ENCODE measurements around the gene DDAH1.

The DDAH1 gene

DNA sequence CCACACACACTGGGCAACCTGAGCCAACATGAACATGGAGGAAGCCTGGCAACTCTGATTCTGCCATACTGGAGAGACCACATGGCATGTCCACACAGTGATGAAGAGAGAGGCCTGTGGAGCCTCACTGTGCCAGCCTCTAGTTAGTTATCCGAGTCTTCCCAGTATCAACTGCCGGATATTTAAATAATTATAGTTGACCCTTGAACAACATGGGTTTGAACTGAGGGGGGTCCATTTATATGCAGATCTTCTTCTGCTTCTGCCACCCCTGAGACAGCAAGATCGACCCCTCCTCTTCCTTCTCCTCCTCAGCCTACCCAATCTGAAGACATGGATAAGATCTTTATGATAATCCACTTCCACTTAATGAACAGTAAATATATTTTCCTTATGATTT is 27.8 kb downstream of the DDAH1 start:
- no peak for DNase-seq

GRCh38 chr1:85433096-85433495 is 31.9 kb downstream of the DDAH1 start:
- DNase-seq, result no peak

DNA sequence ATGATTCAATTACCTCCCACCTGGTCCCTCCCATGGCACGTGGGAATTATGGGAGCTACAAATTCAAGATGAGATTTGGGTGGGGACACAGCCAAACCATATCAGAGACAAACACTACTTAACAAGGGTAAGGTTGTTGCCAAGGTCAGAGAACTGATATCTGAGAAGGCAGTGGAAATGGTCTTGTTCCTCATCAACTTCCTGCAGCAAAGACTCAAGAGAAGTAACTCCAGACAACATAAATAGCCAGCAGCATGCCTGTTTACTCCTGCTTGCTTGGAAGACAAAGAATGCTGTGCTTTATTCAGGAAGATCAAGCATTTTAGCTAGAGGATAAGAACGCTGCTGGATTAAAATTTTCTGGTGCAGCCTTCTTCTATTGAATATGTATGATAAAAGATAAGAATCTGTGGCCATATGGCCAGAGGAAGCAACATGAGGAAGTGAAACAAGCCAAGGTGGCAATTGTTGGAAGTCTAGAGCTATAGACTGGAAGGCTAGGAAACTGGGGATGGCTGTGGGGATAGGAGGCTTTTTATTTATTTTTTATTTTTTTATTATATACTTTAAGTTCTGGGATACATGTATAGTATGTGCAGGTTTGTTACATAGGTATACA is 36.4 kb downstream of the DDAH1 start:
- DNase-seq, result no peak

- DNase-seq, result no peak
Measured at GRCh38 chr1:85427849-85428248, 37.1 kb downstream of the DDAH1 start.

DNA sequence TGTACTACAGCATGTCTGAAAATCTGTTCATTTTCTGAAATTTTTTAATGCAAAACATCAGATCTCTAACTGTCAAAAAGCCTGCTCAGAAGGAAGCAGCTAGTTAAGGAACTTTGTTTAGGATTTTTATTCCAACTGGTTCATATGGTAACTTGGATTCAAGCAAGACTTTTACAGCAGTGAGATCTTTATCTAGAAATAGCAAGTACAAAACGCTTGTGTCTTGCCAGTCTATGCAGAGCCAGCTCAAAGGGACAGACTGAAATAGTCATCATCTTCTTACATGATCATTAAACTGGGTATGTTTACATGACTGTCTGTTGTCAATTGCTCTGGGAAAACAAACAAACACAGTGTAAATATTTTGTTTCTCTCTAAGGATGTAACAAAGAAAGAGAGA is 37.6 kb downstream of the DDAH1 start:
- no peak for DNase-seq

GRCh38 chr1:85421179-85421578 is 43.8 kb downstream of the DDAH1 start:
- DNase-seq, result no peak

DNA sequence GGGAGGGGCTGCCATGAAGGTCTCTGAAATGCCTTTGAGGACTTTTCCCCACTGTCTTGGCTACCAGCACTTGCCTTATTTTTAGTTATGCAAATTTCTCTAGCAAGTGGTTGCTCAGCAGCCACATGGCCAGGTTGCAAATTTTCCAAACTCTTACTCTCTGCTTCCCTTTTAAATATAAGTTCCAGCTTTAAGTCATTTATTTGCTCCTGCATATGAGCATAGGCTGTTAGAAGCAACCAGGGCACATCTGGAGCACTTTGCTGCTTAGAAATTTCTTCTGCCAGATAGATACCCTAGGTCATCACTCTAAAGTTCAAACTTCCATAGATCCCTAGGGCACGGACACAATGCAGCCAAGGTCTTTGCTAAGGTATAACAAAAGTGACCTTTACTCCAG is 44.8 kb downstream of the DDAH1 start:
- no peak for DNase-seq

DNA sequence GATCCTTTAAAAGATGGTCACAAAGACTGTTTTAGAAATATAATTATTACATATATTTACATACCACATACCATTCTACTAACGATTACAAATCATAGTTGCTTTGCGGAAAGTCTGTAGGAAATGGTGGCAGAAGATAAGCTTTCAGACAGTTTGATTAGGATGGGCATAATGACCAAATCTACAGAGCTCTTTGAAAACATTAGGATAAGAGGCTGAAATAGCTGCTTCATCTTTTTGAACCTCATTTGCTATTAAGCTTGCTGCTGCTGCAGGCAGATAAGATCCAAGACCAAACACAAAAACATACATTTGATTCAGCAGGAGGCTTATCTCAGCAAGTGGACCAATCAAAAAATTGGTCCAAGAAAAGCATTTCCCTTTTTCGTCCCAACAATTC is 47.1 kb downstream of the DDAH1 start:
- no peak for DNase-seq

- no peak for DNase-seq
Measured at GRCh38 chr1:85417017-85417416, 47.9 kb downstream of the DDAH1 start.

- no peak for DNase-seq
Measured at GRCh38 chr1:85413169-85413568, 51.8 kb downstream of the DDAH1 start.

GRCh38 chr1:85411567-85412305 is 53.2 kb downstream of the DDAH1 start:
- no peak for DNase-seq

- DNase-seq, result no peak
Measured at GRCh38 chr1:85409516-85409915, 55.4 kb downstream of the DDAH1 start.

- no peak for DNase-seq
Measured at GRCh38 chr1:85407746-85408377, 57.1 kb downstream of the DDAH1 start.

- no peak for DNase-seq
Measured at GRCh38 chr1:85406887-85407533, 57.9 kb downstream of the DDAH1 start.

DNA sequence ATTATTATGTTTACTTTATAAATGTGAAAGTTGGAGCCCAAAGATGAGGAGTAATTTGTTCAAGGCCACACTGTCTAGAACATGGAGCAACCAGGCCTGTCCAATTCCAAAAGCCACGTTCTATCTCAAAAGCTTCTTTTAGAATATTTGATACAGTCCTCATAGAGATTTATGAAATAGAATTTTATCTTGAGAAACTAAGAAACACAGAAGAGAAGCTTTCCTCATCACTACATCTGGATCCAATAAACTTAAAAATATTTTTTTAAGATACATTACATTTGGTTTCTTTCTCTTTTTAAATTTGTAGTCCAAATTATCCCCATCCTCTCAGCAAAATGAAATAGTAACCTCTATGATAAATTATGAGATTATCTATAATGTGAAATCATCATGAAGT is 58.9 kb downstream of the DDAH1 start:
- no peak for DNase-seq

- no peak for DNase-seq
Measured at GRCh38 chr1:85404408-85404807, 60.6 kb downstream of the DDAH1 start.

DNA sequence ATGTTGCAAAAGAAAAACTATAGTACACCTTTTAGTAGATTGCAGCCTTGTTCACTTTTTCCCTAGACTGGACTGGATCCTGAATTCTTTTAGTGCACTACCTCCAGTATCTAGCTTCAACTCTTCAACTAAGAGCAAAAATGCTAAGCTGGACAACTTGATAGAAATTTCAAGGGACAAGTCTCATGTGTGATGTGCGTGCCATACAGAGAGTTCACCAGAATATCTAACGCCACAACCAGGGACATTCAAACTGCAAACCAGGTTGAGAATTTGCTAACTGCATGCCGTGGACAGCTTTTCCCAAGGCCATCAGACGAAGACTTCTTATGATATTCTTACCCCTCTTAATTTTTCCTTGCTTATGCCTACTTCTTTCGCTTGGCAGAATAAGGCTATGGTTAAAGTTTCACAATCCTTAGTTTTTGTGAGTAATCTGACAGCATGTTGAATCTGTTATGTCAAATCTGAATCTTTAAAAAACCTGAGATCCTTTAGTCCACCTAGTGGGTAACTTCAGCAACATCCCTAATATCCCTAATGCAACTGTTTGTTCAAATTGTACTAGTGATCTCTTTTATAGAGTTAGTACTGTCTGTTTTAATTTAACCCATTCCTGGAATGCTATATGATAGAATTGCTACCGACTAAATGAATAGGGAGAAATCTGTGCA is 66.4 kb downstream of the DDAH1 start:
- DNase-seq, result no peak

GRCh38 chr1:85397490-85398032 is 67.4 kb downstream of the DDAH1 start:
- no peak for DNase-seq

- DNase-seq, result no peak
Measured at GRCh38 chr1:85396194-85396593, 68.8 kb downstream of the DDAH1 start.

DNA sequence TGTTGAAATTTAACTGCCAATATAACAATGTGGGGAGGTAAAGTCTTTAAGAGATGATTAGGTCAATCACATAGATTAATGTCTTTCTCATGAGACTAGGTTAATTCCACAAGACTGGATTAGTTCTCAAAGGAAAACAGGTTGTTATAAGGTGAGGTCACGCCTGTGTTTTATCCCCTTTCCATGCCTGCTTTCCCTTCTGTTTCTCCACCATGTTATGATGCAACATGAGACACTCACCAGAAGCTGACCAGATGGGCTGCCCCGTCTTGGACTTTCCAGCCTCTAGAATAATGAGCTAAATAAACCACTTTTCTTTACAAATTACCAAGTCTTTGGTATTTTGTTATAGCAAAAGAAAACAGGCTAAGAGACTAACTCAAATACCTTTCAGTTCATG is 70.8 kb downstream of the DDAH1 start:
- DNase-seq, result no peak

GRCh38 chr1:85393490-85393889 is 71.5 kb downstream of the DDAH1 start:
- no peak for DNase-seq

GRCh38 chr1:85388416-85388815 is 76.5 kb downstream of the DDAH1 start:
- no peak for DNase-seq

DNA sequence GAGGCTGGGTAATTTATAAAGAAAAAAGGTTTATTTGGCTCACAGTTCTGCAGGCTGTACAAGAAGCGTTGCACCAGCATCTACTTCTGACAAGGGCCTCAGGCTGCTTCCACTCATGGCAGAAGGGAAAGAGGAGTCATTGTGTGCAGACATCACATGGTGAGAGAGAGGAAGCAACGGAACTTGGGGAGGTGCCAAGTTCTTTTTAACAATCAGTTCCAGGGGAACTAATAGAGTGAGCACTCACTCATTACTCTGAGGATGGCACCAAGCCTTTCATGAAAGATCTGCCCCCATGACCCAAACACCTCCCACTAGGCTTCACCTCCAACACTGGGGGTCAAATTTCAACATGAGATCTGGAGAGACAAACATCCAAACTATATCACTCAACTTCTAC is 77.2 kb downstream of the DDAH1 start:
- no peak for DNase-seq

Measured in activated CD4-positive, alpha-beta T cell treated with anti-CD3 and anti-CD28 coated beads, Interleukin-2, amount 50 U/mL, for 48 hours (primary cell).